Measurements from ENCODE around the gene ARHGEF10L. TPM values are rescaled to one million over a fixed set of nuclear protein-coding genes. Genes with fewer than 3 reads are reported as not detected.

The ARHGEF10L gene
- total RNA-seq, 1 experiment from 2014 or later: 3.3 TPM

DNA sequence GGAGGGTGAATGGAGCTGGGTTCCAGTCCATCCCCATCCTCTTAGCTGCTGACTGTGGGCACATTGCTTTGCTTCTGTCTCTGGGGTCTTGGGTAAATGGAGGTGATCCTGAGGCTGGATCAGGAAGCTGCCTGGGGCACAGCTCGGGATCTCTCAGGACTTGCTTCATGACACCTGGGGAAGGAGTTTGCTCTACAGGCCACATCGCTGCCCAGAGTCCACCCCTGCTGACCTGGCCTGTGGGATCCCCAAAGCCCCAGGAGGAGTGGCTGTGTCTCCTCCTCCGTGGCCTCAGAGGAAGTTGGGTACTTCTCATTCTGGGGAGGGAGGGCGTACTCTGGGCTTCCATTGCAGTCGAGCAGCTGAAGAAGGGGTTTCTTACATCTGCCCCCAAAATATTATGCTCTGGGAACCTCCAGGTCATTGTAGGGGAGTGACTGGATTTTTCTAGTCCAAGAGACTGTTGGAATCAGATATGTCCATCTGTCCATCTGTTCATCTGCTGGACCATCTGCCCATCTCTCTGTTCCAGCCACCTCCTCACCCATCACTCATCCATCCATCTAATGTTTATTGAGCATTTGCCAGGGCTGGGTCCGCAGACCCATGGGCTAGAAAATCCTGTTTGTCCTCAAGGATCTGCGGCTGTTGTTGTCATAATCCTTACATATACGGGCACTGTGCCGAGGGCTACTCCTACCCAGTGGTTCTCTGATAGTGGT lies 45.9 kb downstream of the ARHGEF10L start:
- DNase-seq (ENCODE audit: low spot score): no peak
- H3K27me3 ChIP-seq (replicated peaks; ENCODE audit: insufficient read depth, low read depth, low read length, poor library complexity): no peaks in the 10 kb centered on the region
- no peaks in the 10 kb centered on the region for H3K4me1 ChIP-seq (ENCODE audit: insufficient read depth, low read length, poor library complexity, severe bottlenecking)
- intact Hi-C loops (cut with micrococcal nuclease; ENCODE audit: unreplicated experiment): no loop called here
- no peaks in the 10 kb centered on the region for H3K36me3 ChIP-seq (ENCODE audit: insufficient read depth, low read length, poor library complexity, severe bottlenecking)
- no peak overlapping the region for H3K4me3 ChIP-seq (ENCODE audit: low read depth, low read length, poor library complexity, severe bottlenecking)
- H3K27ac ChIP-seq (ENCODE audit: low read depth, low read length, poor library complexity, severe bottlenecking): no peak overlapping the region
- BruUV-seq (replicated peaks): no TSS peak
- POLR2A ChIA-PET (ENCODE audit: low non-redundant PET): no interaction called here
- CTCF ChIA-PET: interaction anchor here (0.5 kb wide), 1 partner anchor 310 kb away, joined by 5 read pairs; no protein-coding TSS in a partner anchor
- no peak for TF ChIP-seq CTCF (conservative IDR thresholded peaks at IDR 0.05; ENCODE audit: low read depth, low read length)
- no peak for TF ChIP-seq EZH2 (IDR thresholded peaks at IDR 0.05; ENCODE audit: borderline replicate concordance, low read depth, low read length, poor library complexity, severe bottlenecking)
- H3K9me3 ChIP-seq (ENCODE audit: low read depth, low read length, poor library complexity, severe bottlenecking): no peaks in the 10 kb centered on the region

GRCh38 chr1:17586172-17586964 lies 46.9 kb downstream of the ARHGEF10L start:
- Histone ChIP-seq H3K9me3 (ENCODE audit: low read depth, low read length, poor library complexity, severe bottlenecking) (no peaks in the 10 kb centered on the region), H3K4me1 (ENCODE audit: insufficient read depth, low read length, poor library complexity, severe bottlenecking) (no peaks in the 10 kb centered on the region), H3K27ac (ENCODE audit: low read depth, low read length, poor library complexity, severe bottlenecking) (no peak overlapping the region), H3K27me3 (replicated peaks; ENCODE audit: insufficient read depth, low read depth, low read length, poor library complexity) (no peaks in the 10 kb centered on the region), H3K4me3 (ENCODE audit: low read depth, low read length, poor library complexity, severe bottlenecking) (no peak overlapping the region), H3K36me3 (ENCODE audit: insufficient read depth, low read length, poor library complexity, severe bottlenecking) (no peaks in the 10 kb centered on the region)
- ChIA-PET POLR2A (ENCODE audit: low non-redundant PET) (interaction anchor here (0.6 kb wide), 2 partner anchors 8 to 18 kb away, joined by 3 to 10 read pairs; no protein-coding TSS in a partner anchor), CTCF (no interaction called here)
- BruUV-seq (replicated peaks): no TSS peak
- no peak for TF ChIP-seq EZH2 (IDR thresholded peaks at IDR 0.05; ENCODE audit: borderline replicate concordance, low read depth, low read length, poor library complexity, severe bottlenecking)
- no peak for TF ChIP-seq CTCF (conservative IDR thresholded peaks at IDR 0.05; ENCODE audit: low read depth, low read length)
- intact Hi-C loops (cut with micrococcal nuclease; ENCODE audit: unreplicated experiment): no loop called here
- no peak for DNase-seq (ENCODE audit: low spot score)

DNA sequence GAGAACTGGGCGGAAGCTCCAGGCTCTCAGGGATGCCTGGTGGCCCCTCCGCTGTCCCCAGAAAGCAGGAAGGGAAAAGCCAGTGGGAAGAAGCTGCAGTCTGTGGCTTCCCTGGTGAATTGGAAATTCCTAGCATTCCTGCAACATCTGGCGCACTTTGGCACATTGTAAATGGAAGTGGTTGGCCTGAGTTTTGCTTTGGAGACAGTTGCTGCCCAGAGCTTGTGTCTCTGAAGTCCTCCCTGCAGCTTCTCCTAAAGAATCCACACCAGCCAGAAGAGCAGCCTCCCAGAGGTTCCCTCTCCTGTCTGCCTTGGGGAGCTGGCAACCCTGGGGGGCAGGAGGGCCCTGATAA lies 48.2 kb downstream of the ARHGEF10L start:
- DNase-seq (ENCODE audit: low spot score): peak; percentile 26
- intact Hi-C loops (cut with micrococcal nuclease; ENCODE audit: unreplicated experiment): no loop called here
- ChIA-PET POLR2A (ENCODE audit: low non-redundant PET) (interaction anchor here (0.6 kb wide), 1 partner anchor 57 kb away, joined by 3 read pairs; no protein-coding TSS in a partner anchor), CTCF (no interaction called here)
- BruUV-seq (replicated peaks): no TSS peak
- H3K27me3 ChIP-seq (replicated peaks; ENCODE audit: insufficient read depth, low read depth, low read length, poor library complexity): no peaks in the 10 kb centered on the region
- H3K9me3 ChIP-seq (ENCODE audit: low read depth, low read length, poor library complexity, severe bottlenecking): no peaks in the 10 kb centered on the region
- TF ChIP-seq EZH2 (IDR thresholded peaks at IDR 0.05; ENCODE audit: borderline replicate concordance, low read depth, low read length, poor library complexity, severe bottlenecking) (no peak), CTCF (conservative IDR thresholded peaks at IDR 0.05; ENCODE audit: low read depth, low read length) (no peak)
- H3K36me3 ChIP-seq (ENCODE audit: insufficient read depth, low read length, poor library complexity, severe bottlenecking): no peaks in the 10 kb centered on the region
- no peak overlapping the region for H3K4me3 ChIP-seq (ENCODE audit: low read depth, low read length, poor library complexity, severe bottlenecking)
- H3K27ac ChIP-seq (ENCODE audit: low read depth, low read length, poor library complexity, severe bottlenecking): no peak overlapping the region
- H3K4me1 ChIP-seq (ENCODE audit: insufficient read depth, low read length, poor library complexity, severe bottlenecking): no peaks in the 10 kb centered on the region
